Mucosa of stomach (tissue), 1 donor: ENCODE results near the gene BUB1B.
"Not testable (repeated sequence)": the region's sequence is repeated elsewhere in the genome, so short reads cannot be mapped to it uniquely, and the experiment has no call there.

Source experiments
- H3K27me3 ChIP-seq: one replicate; pipeline ENCODE4 v1.7.0; 2013; ENCODE audit warnings: mild to moderate bottlenecking, low read length; ENCODE audit not compliant: control insufficient read depth, insufficient read depth
- H3K36me3 ChIP-seq: one replicate; pipeline ENCODE4 v1.7.0; 2013; ENCODE audit warnings: low read length; ENCODE audit not compliant: control insufficient read depth, insufficient read depth
- H3K4me1 ChIP-seq: one replicate; pipeline ENCODE4 v1.7.0; 2013; ENCODE audit warnings: mild to moderate bottlenecking, low read length; ENCODE audit not compliant: control insufficient read depth, insufficient read depth
- H3K4me3 ChIP-seq: one replicate; pipeline ENCODE4 v1.7.0; 2013; ENCODE audit warnings: low read length
- H3K9ac ChIP-seq: one replicate; pipeline ENCODE4 v1.7.0; 2013; ENCODE audit warnings: mild to moderate bottlenecking, low read length, moderate library complexity
- H3K9me3 ChIP-seq: one replicate; pipeline ENCODE4 v1.7.0; 2013; ENCODE audit warnings: mild to moderate bottlenecking, low read length, moderate library complexity; ENCODE audit not compliant: control insufficient read depth
- donor health status: Pancreatic carcinoma.

BUB1B gene

DNA sequence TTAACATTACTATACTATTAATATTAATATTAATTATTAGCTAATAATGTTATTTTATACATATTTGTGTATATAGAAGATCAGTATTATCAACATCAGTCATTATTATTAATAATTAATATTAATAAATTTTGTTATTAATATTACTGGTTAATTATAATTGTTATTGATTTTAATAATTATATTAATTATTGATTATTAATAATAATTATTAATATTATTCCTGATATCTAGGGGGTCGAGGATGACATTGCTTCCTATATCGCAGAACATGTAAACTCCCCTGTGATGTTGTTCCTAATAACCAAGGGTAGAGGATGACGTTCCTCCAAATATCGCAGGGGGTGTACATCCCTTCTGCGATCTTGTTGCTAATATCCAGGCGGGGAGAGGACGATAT is 34.9 kb upstream of the BUB1B start:
- no peaks in the 10 kb centered on the region for H3K36me3 ChIP-seq
- no peaks in the 10 kb centered on the region for H3K9me3 ChIP-seq
- no peak overlapping the region for H3K4me3 ChIP-seq
- H3K27me3 ChIP-seq: no peaks in the 10 kb centered on the region
- H3K4me1 ChIP-seq: no peaks in the 10 kb centered on the region
- H3K9ac ChIP-seq: no peak overlapping the region

DNA sequence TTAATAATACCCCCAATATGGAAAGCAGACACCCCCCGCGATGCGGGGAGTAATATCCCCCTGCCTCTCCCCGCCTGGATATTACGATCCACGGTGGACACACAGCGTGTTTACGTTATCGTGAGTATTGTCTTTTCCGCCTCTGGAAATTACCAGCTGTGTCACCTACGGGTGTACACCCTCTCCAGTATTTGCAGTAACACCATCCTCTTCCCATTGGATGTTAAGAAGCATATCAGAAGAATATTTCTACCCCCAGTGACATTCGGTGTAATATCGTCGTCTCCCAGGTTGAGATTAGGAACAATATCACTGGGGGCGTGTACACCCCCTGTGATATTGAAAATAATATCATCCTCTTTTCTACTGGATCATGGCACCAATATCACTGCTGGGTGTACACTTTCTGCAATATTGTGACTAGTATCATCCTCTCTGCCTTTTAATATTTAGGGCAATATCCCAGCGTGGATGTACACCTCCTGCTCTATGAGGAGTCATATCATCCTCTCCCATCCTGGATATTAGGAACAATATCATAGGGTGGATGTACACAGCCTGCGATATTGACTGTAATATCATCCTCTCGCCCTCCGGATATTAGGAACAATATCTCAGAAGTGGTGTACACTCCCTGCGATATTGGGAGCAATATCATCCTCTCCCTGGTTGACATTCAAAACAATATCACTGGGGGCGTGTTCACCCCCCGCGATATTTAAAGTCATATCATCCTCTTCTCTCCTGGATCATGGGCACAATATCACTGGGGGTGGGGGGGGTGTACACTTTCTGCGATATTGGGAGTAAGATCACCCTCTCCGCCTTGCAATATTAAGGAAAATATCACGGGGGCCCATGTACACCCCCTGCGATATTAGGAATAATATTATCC is 31.9 kb upstream of the BUB1B start:
- Histone ChIP-seq H3K4me3 (no peak overlapping the region), H3K9ac (no peak overlapping the region), H3K9me3 (no peaks in the 10 kb centered on the region), H3K4me1 (no peaks in the 10 kb centered on the region), H3K36me3 (no peaks in the 10 kb centered on the region), H3K27me3 (no peaks in the 10 kb centered on the region)

DNA sequence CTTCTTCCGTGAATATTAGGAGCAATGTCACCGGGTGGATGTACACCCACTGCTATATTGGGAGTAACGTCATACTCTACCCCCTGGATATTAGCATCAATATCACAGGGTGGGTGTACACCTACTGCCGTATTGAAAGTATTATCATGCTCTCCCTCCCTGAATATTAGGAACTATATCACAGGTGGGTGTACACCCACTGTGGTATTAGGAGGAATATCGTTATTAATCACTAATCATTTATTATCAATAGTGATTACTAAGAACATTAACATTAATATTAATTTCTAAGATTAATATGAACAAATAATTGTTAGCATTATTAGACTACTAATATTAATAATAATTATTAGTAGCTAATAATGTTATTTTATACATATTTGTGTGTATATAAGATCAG is 30.8 kb upstream of the BUB1B start:
- no peaks in the 10 kb centered on the region for H3K9me3 ChIP-seq
- H3K9ac ChIP-seq: no peak overlapping the region
- H3K4me1 ChIP-seq: no peaks in the 10 kb centered on the region
- no peak overlapping the region for H3K4me3 ChIP-seq
- H3K27me3 ChIP-seq: no peaks in the 10 kb centered on the region
- H3K36me3 ChIP-seq: no peaks in the 10 kb centered on the region

DNA sequence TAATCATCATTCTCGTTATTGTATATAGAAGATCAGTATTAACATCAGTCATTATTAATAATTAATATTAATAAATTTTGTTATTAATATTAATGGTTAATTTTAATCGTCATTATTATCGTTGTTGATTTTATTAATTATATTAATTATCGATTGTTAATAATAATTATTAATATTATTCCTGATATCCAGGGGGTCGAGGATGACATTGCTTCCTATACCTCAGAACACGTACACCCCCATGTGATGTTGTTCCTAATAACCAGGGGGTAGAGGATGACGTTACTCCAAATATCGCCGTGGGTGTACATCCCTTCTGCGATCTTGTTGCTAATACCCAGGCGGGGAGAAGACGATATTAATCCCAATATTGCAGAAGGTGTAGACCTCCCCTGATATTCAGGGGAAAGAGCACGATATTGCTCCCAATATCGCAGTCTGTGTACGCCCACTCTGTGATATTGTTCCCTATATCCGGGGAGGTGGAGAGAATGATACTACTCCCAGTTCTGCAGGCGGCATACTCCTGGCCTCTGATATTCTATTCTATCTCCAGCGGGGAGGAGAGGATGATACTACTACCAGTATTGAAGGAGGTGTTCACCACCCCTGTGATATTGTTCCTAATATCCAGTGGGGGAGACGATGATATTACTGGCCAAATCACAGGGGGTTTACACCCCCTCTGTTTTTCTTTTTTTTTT is 29.9 kb upstream of the BUB1B start:
- Histone ChIP-seq H3K9me3 (no peaks in the 10 kb centered on the region), H3K4me3 (no peak overlapping the region), H3K36me3 (no peaks in the 10 kb centered on the region), H3K4me1 (no peaks in the 10 kb centered on the region), H3K27me3 (no peaks in the 10 kb centered on the region), H3K9ac (no peak overlapping the region)

DNA sequence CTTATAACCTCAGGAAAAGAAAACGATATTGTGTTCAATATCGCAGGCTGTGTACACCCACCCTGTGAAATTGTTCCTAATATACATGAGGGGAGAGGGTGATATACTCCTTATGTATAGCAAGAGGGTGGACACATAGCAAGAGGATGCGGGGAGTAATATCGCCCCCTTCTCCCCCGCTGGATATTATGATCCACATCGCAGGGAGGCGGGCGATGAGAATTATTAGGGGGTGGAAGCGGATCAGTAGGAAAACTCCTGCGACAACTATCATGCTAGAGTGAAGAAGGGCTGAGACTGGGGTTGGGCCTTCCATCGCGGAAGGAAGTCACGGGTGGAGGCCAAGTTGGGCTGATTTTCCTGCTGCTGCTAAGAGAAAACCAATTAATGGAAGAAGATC is 27.3 kb upstream of the BUB1B start:
- no peak overlapping the region for H3K9ac ChIP-seq
- no peaks in the 10 kb centered on the region for H3K9me3 ChIP-seq
- no peaks in the 10 kb centered on the region for H3K27me3 ChIP-seq
- no peak overlapping the region for H3K4me3 ChIP-seq
- H3K36me3 ChIP-seq: no peaks in the 10 kb centered on the region
- no peaks in the 10 kb centered on the region for H3K4me1 ChIP-seq

DNA sequence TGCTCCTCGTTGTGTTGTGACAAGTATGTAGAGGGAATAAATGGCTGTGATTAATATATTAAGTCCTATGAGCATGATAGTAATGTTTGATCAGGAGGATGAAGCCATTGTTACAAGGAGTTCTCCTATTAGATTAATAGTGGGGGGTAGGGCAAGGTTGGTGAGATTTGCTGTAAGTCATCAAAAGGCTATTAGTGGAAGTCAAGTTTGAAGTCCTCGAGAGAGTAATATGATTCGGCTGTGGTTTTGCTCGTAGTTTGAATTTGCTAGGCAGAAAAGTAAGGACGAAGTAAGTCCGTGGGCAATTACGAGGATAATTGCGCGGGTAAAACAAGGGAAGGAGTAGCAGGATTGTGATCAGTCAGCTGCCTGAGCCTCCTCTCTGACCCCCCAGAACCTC is 26.0 kb upstream of the BUB1B start:
- H3K9ac ChIP-seq: no peak overlapping the region
- no peak overlapping the region for H3K4me3 ChIP-seq
- H3K4me1 ChIP-seq: no peaks in the 10 kb centered on the region
- no peaks in the 10 kb centered on the region for H3K9me3 ChIP-seq
- no peaks in the 10 kb centered on the region for H3K36me3 ChIP-seq
- no peaks in the 10 kb centered on the region for H3K27me3 ChIP-seq

DNA sequence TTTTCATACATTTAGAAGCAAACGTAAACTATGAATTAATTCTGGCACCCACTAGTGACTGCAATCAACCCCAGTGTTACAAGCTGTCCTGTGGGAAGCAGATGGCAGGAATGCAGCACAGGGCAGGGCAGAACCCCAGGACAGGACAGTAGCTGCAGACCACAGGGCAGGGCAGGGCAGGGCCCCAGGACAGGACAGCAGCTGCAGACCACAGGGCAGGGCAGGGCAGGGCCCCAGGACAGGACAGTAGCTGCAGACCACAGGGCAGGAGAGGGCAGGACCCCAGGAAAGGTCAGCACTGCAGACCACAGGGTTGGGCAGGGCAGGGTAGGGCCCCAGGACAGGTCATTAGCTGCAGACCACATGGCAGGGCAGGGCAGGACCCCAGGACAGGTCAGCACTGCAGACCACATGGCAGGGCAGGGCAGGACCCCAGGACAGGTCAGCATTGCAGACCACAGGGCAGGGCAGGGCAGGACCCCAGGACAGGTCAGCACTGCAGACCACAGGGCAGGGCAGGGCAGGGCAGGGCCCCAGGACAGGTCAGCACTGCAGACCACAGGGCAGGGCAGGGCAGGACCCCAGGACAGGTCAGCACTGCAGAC is 24.9 kb upstream of the BUB1B start:
- H3K9ac ChIP-seq, H3K27me3 ChIP-seq, H3K4me3 ChIP-seq, H3K9me3 ChIP-seq, H3K4me1 ChIP-seq, H3K36me3 ChIP-seq: not testable (repeated sequence)

DNA sequence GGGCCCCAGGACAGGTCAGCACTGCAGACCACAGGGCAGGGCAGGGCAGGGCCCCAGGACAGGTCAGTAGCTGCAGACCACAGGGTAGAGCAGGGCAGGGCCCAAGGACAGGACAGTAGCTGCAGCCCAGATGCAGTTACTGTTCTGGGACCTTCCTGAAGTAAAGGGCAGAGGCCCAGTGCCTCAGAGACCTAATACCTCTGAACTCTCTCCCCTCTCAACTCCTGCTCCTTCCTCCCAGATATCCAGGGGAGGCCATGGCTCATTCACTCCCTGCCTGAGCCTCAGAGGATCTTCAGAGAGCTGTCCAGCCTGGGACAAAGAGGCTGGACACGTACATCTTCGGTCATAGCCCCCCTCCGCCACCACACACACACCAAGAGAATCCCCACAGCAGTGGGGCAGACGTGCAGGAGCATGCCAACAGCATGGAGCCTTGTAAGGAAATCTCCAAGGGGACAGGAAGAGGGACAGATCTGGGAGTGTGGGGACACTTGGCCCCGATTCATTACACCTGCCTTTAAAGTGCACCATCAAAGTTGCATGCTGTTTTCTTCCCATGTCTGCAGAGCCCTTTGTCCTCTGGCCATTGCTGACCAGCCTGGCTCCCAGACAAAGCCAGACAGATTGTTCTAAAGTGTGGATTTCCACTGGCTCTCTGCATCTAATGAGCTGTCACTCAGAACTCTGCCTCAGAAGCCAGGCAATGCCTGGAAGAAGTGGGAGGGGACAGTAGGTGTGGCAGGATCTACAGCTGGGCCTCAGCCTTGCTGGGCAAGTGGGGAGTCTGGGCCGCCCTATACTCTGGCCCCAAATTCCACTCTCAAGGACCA is 24.2 kb upstream of the BUB1B start:
- no peaks in the 10 kb centered on the region for H3K36me3 ChIP-seq
- H3K27me3 ChIP-seq: no peaks in the 10 kb centered on the region
- no peak overlapping the region for H3K9ac ChIP-seq
- H3K9me3 ChIP-seq: no peaks in the 10 kb centered on the region
- H3K4me1 ChIP-seq: no peaks in the 10 kb centered on the region
- no peak overlapping the region for H3K4me3 ChIP-seq

DNA sequence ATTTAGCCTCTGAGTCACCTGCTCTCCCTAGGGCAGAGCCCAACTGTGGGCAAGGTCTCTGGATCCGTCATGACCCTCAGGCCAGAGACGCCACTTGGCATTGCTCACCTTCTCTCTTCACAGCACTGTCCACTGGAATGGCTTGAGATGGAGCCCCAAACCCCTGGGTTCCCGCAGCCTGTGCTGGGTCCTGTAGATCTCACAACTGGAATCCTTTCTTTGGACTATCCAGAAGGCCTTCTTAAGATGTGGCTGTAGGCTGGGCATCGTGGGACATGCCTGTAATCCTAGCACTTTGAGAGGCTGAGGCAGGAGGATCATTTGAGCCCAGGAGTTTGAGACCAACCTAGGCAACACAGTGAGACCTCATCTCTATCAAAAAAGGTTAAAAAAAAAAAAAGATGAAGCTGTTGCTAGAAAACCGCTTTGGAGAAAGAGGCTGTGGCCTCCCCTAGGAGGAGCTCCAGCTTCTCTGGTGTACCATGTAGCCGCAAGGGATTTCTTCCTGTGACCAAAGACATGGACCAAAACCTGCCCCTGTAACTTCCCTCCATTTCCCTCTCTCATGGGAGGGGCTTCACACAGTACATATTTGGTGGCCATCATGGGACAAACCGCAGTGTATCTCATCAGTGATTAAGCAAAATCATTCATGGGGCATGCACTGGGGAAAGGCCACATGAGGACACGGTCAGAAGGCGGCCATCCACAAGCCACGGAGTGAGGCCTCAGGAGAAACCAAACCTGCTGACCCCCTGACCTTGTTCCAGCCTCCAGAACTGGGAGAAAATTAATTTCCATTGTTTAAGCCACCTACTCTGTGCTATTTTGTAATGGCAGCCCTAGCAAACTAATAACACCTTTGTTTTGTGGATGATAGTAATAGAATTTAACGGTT is 23.3 kb upstream of the BUB1B start:
- no peaks in the 10 kb centered on the region for H3K27me3 ChIP-seq
- no peaks in the 10 kb centered on the region for H3K4me1 ChIP-seq
- H3K9me3 ChIP-seq: no peaks in the 10 kb centered on the region
- H3K9ac ChIP-seq: no peak overlapping the region
- H3K4me3 ChIP-seq: no peak overlapping the region
- H3K36me3 ChIP-seq: no peaks in the 10 kb centered on the region

DNA sequence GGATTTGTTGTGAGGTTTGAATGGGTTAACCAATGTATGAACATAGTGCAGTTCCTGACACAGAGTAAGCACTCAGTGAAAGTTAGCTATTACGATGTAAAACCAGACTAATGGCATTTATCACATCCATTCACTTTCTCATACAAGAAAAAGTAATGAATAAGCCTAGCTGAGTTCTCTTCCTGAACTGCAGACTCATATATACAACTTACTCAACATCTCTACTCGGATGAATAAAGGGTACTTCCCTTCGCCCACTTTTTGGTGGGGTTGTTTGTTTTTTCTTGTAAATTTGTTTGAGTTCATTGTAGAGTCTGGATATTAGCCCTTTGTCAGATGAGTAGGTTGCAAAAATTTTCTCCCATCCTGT is 22.7 kb upstream of the BUB1B start:
- not testable (repeated sequence) for H3K4me3 ChIP-seq, H3K4me1 ChIP-seq, H3K9me3 ChIP-seq, H3K9ac ChIP-seq, H3K27me3 ChIP-seq, H3K36me3 ChIP-seq

DNA sequence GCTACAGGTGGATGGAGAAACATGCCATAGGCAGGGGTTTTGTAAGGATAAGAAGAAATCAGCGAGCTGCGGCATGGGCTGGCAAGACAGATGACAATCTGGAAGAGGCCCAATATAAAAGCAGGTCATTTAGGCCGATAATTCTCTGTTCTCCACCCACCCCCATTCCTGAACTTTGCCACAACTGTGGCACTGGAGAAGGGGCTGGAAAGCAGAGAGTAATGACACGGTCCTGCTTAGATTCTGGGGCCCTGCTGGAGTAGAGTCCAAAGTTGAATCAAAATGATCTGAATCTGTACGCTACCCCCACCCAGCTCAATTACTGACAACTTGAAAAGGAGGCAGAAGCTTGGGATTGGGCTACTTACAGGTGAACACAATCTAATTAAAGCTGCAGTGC is 18.4 kb upstream of the BUB1B start:
- Histone ChIP-seq H3K4me3 (no peak overlapping the region), H3K9me3 (no peaks in the 10 kb centered on the region), H3K4me1 (no peaks in the 10 kb centered on the region), H3K27me3 (no peaks in the 10 kb centered on the region), H3K9ac (no peak overlapping the region), H3K36me3 (no peaks in the 10 kb centered on the region)
